HG02763 (cell line): Measurements from ENCODE around the gene FTSJ1.
"Not testable (repeated sequence)": the region's sequence is repeated elsewhere in the genome, so short reads cannot be mapped to it uniquely, and the experiment has no call there.

ENCODE experiments used
- ATAC-seq: cut with Tn5 transposase; IDR thresholded peaks from one replicate; pipeline ENCODE4 v1.9.1; 2021; ENCODE audit warnings: mild to moderate bottlenecking, moderate library complexity; ENCODE audit not compliant: unreplicated experiment

FTSJ1 gene

GRCh38 chrX:48521353-48522243 is 45.6 kb downstream of the FTSJ1 start, which contains the start of gene EBP:
TSS of gene EBP (plus strand) at chrX:48521808. CDS start at chrX:48523772, 1,964 bp downstream.
- peak; percentile 95 for ATAC-seq

GRCh38 chrX:48522291-48522690 is 46.3 kb downstream of the FTSJ1 start:
- no peak for ATAC-seq

GRCh38 chrX:48523682-48524081 is 47.7 kb downstream of the FTSJ1 start:
- no peak for ATAC-seq

- ATAC-seq = not testable (repeated sequence)
Observed at GRCh38 chrX:48525853-48526252, 49.9 kb downstream of the FTSJ1 start.

- no peak for ATAC-seq
Observed at GRCh38 chrX:48530736-48531135, 54.7 kb downstream of the FTSJ1 start.

- no peak for ATAC-seq
Observed at GRCh38 chrX:48531358-48531959, 55.5 kb downstream of the FTSJ1 start.

- no peak for ATAC-seq
Observed at GRCh38 chrX:48532161-48532560, 56.2 kb downstream of the FTSJ1 start.

GRCh38 chrX:48533165-48533564 is 57.2 kb downstream of the FTSJ1 start:
- no peak for ATAC-seq
